Colonic mucosa (tissue), 4 donors: ENCODE data around the gene FBXL4. TPM values are rescaled to one million over a fixed set of nuclear protein-coding genes. Genes with fewer than 3 reads are reported as not detected.

Experiments
- DNase-seq: peaks from one replicate; pipeline ENCODE4 v3.0.0-alpha.2; 2020
- H3K27ac ChIP-seq: fragments of 200-600 bp; one replicate; pipeline ENCODE4 v1.8.0; 2021
- H3K27me3 ChIP-seq: fragments of 200-600 bp; one replicate; pipeline ENCODE4 v1.8.0; 2021
- H3K36me3 ChIP-seq: fragments of 200-600 bp; one replicate; pipeline ENCODE4 v1.8.0; 2021
- H3K4me1 ChIP-seq: fragments of 200-600 bp; one replicate; pipeline ENCODE4 v1.8.0; 2021; ENCODE audit warnings: mild to moderate bottlenecking
- H3K4me3 ChIP-seq: fragments of 200-600 bp; one replicate; pipeline ENCODE4 v1.8.0; 2021
- H3K9ac ChIP-seq, 2 donors: one replicate each; pipeline ENCODE4 v1.7.0; 2013; ENCODE audit warnings: control low read depth in 2 of 2, low read depth in 2 of 2, low read length in 2 of 2
- H3K9me3 ChIP-seq: fragments of 200-600 bp; one replicate; pipeline ENCODE4 v1.8.0; 2021
- intact Hi-C: fragments of 100-400 bp; cut with DNase I; formaldehyde crosslinking; loops from one replicate; pipeline ENCODE4 v1.14.1; 2022
- total RNA-seq, 2 donors: library from RNA; stranded (reverse); fragmentation: NEBNext Ultra II Directional in 1 of 2; extraction: Animal tissue kit (Norgen Biotek cat#: 25700) in 1 of 2; gene quantifications; one replicate each; pipeline ENCODE4 v1.2.1, GENCODE V29; 2021
- TF ChIP-seq, protein P1 (sequence below): fragments of 200-600 bp; IDR thresholded peaks from one replicate; pipeline ENCODE4 v1.8.0; 2022; ENCODE audit warnings: antibody characterized with exemption, mild to moderate bottlenecking
- donor health status: healthy.
- donor health status: DM: no; HTN: no; CAD: no.
- donor health status: DM: no; HTN: no; CAD: no.

FBXL4 gene
- total RNA-seq, 2 donors from 2014 or later: 10.6 to 16.1 TPM

DNA sequence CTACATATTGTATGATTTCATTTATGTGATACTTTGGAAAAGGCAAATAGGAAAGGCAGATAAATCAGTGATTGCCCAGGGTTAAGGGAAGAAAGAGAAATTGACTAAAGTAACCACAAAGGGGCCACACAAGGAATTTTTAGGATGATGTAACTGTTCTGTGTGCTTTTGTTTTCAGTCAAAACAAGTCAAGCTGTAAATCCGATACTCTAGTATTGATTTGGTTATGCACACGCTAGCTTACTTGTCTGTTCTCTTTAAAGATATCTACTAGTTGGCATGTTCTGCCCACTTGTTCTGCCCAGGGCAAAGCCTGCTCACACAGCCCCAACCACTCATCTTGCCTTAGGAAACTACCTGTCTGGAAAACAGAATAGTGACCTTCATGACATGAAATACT, 6.4 kb downstream of the FBXL4 start:
- peaks cover 7% of the 10 kb centered on the region for H3K4me1 ChIP-seq
- no peaks in the 10 kb centered on the region for H3K27me3 ChIP-seq
- H3K36me3 ChIP-seq: no peaks in the 10 kb centered on the region
- no peak for DNase-seq
- no peak overlapping the region for H3K4me3 ChIP-seq
- H3K9me3 ChIP-seq: no peaks in the 10 kb centered on the region
- TF ChIP-seq, protein P1, sequence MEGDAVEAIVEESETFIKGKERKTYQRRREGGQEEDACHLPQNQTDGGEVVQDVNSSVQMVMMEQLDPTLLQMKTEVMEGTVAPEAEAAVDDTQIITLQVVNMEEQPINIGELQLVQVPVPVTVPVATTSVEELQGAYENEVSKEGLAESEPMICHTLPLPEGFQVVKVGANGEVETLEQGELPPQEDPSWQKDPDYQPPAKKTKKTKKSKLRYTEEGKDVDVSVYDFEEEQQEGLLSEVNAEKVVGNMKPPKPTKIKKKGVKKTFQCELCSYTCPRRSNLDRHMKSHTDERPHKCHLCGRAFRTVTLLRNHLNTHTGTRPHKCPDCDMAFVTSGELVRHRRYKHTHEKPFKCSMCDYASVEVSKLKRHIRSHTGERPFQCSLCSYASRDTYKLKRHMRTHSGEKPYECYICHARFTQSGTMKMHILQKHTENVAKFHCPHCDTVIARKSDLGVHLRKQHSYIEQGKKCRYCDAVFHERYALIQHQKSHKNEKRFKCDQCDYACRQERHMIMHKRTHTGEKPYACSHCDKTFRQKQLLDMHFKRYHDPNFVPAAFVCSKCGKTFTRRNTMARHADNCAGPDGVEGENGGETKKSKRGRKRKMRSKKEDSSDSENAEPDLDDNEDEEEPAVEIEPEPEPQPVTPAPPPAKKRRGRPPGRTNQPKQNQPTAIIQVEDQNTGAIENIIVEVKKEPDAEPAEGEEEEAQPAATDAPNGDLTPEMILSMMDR: no peak
- intact Hi-C loops: no loop called here
- no peak overlapping the region for H3K9ac ChIP-seq
- H3K27ac ChIP-seq: no peak overlapping the region

DNA sequence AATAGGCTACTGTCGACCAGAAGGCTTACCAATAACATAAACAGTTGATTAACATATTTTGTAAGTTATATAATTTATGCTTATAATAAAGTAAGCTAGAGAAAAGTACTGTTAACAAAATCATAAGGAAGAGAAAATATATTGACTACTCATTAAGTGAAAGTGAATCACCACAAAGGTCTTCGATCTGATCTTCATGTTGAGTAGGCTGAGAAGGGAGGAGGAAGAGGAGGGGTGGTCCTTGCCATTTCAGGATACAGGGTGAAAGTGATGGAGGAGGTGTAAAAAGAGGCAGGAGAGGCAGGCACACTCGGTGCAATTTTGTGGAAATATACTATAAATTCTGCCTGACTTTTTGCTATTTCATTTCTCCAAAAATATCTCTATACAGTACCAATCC, 10.4 kb downstream of the FBXL4 start:
- H3K4me3 ChIP-seq: no peak overlapping the region
- no peaks in the 10 kb centered on the region for H3K4me1 ChIP-seq
- H3K9me3 ChIP-seq: no peaks in the 10 kb centered on the region
- H3K36me3 ChIP-seq: no peaks in the 10 kb centered on the region
- H3K9ac ChIP-seq: no peak overlapping the region
- H3K27me3 ChIP-seq: no peaks in the 10 kb centered on the region
- H3K27ac ChIP-seq: no peak overlapping the region
- intact Hi-C loops: no loop called here
- no peak for DNase-seq
- TF ChIP-seq, protein P1: no peak

DNA sequence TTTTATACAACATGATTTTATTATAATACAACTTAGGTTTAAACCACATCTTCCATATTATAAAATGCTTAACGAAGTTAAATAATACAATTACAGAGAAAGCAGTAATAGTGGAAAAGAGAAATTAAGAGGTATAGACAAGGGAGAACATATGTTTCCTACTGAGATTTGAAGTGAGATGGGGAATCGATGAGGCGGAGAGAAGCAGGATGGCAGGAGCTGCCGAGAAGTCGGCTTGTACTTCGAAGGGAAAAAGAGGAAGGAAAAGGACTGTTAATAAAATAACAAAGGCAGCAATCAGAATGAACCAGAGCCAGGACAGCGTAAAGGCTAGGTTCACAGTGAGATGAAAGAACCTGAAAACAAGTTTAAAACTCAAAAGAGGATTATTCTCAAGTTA, 15.4 kb downstream of the FBXL4 start:
- Histone ChIP-seq H3K36me3 (no peaks in the 10 kb centered on the region), H3K27me3 (no peaks in the 10 kb centered on the region), H3K9ac (no peak overlapping the region), H3K4me3 (no peak overlapping the region), H3K4me1 (no peaks in the 10 kb centered on the region), H3K9me3 (no peaks in the 10 kb centered on the region), H3K27ac (no peak overlapping the region)
- TF ChIP-seq, protein P1: no peak
- intact Hi-C loops: no loop called here
- DNase-seq: no peak

DNA sequence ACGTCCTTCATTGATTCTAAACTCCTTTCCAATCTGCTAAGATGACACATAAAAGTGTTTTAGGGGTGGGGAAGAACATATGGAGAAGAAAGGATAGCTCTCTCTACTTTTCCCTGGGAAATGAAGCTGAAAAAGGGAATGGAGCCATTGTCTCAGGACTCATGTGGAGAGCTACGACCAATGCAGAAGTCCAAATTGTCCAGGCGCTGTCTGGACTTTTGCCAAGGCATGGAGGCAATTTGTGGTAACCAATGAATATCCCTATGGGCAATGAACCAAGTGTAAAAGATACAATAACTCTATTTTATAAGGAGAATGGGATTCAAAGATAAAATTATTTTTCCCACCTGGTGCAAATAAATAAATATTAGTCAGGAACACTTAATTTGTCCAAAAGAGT, 16.1 kb downstream of the FBXL4 start:
- no peak overlapping the region for H3K27ac ChIP-seq
- intact Hi-C loops: no loop called here
- no peak for DNase-seq
- H3K9ac ChIP-seq: no peak overlapping the region
- H3K4me3 ChIP-seq: no peak overlapping the region
- no peaks in the 10 kb centered on the region for H3K9me3 ChIP-seq
- no peaks in the 10 kb centered on the region for H3K27me3 ChIP-seq
- no peaks in the 10 kb centered on the region for H3K4me1 ChIP-seq
- TF ChIP-seq, protein P1: no peak
- no peaks in the 10 kb centered on the region for H3K36me3 ChIP-seq

DNA sequence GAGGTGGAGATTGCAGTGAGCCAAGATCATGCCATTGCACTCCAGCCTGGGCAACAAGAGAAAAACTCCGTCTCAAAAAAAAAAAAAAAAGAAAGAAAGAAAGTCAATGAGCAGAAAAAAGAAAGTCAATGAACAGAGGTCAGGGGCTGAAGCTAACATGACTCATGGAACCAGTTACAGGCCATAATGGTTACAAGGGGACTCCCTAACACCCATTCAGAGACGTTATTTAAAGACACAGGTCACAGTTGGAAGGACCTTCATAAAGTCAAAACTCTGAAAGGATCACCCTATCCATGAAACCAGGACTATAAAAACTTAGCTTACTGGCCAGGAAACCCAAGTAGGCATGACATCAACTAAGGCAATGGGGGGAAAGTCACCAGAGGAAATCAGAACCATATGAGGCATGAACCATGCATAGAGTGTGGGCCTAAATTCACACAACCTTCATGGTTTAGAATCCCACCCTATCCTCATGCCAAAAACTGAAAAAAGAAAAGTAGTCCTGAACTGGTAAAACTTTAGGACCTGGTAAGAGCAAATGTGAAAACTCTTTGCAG, 18.2 kb downstream of the FBXL4 start:
- TF ChIP-seq, protein P1: no peak
- H3K27me3 ChIP-seq: no peaks in the 10 kb centered on the region
- intact Hi-C loops: no loop called here

More for the DNA sequence above, 18.2 kb downstream of the FBXL4 start:
- Histone ChIP-seq H3K9ac (no peak overlapping the region), H3K9me3 (no peaks in the 10 kb centered on the region), H3K4me1 (no peaks in the 10 kb centered on the region), H3K27ac (no peak overlapping the region), H3K4me3 (no peak overlapping the region), H3K36me3 (no peaks in the 10 kb centered on the region)
- no peak for DNase-seq
